HG03439 (cell line): ENCODE results near the gene CADPS2.

ENCODE experiments used
- ATAC-seq: cut with Tn5 transposase; IDR thresholded peaks from one replicate; pipeline ENCODE4 v1.9.1; 2021; ENCODE audit warnings: mild to moderate bottlenecking, moderate library complexity; ENCODE audit not compliant: unreplicated experiment

CADPS2 gene

GRCh38 chr7:122886357-122887081 lies at the start of gene CADPS2:
Gene CADPS2, minus strand, starts transcription at chr7:122886460. Its CDS starts 123 bp downstream, at chr7:122886337.
- peak; percentile 88 for ATAC-seq

GRCh38 chr7:122935620-122936019 lies 49.4 kb upstream of the CADPS2 start:
- ATAC-seq, result no peak

GRCh38 chr7:122919643-122920181 lies 33.5 kb upstream of the CADPS2 start:
- ATAC-seq, result no peak

GRCh38 chr7:122914812-122915211 lies 28.6 kb upstream of the CADPS2 start:
- no peak for ATAC-seq

GRCh38 chr7:122913608-122914007 lies 27.3 kb upstream of the CADPS2 start:
- ATAC-seq, result no peak

GRCh38 chr7:122902751-122903495 lies 16.7 kb upstream of the CADPS2 start:
- ATAC-seq, result no peak

GRCh38 chr7:122901250-122901649 lies 15.0 kb upstream of the CADPS2 start:
- no peak for ATAC-seq

GRCh38 chr7:122896509-122896908 lies 10.2 kb upstream of the CADPS2 start:
- no peak for ATAC-seq

- ATAC-seq, result no peak
These were observed 7.2 kb upstream of the CADPS2 start for GRCh38 chr7:122893486-122893885.

GRCh38 chr7:122889116-122889515 lies 2.9 kb upstream of the CADPS2 start:
- ATAC-seq, result no peak

- ATAC-seq, result no peak
These were observed 1.6 kb upstream of the CADPS2 start for GRCh38 chr7:122887848-122888247.

- ATAC-seq, result no peak
These were observed 938 bp upstream of the CADPS2 start for GRCh38 chr7:122887198-122887597.

GRCh38 chr7:122885583-122886356 lies 490 bp downstream of the CADPS2 start:
- ATAC-seq, result peak; percentile 37

- no peak for ATAC-seq
These were observed 2.1 kb downstream of the CADPS2 start for GRCh38 chr7:122884186-122884585.

- ATAC-seq, result no peak
These were observed 3.1 kb downstream of the CADPS2 start for GRCh38 chr7:122883049-122883680.

- ATAC-seq, result no peak
These were observed 4.9 kb downstream of the CADPS2 start for GRCh38 chr7:122881324-122881723.

GRCh38 chr7:122869260-122869659 lies 17.0 kb downstream of the CADPS2 start:
- no peak for ATAC-seq

GRCh38 chr7:122867471-122867980 lies 18.7 kb downstream of the CADPS2 start:
- ATAC-seq, result no peak

- no peak for ATAC-seq
These were observed 21.4 kb downstream of the CADPS2 start for GRCh38 chr7:122864838-122865237.

GRCh38 chr7:122864016-122864415 lies 22.2 kb downstream of the CADPS2 start:
- no peak for ATAC-seq

- ATAC-seq, result no peak
These were observed 27.9 kb downstream of the CADPS2 start for GRCh38 chr7:122858320-122858719.
